ENCODE data around the gene MRPS27. TPM values are rescaled to one million over a fixed set of nuclear protein-coding genes. Genes with fewer than 3 reads are reported as not detected.

Gene MRPS27
- total and polyA plus RNA-seq, 2 of the 13 experiments (the other 11 are each of a cell fraction or from before 2014, with no cell fraction given), result 71.8 to 115 TPM

DNA sequence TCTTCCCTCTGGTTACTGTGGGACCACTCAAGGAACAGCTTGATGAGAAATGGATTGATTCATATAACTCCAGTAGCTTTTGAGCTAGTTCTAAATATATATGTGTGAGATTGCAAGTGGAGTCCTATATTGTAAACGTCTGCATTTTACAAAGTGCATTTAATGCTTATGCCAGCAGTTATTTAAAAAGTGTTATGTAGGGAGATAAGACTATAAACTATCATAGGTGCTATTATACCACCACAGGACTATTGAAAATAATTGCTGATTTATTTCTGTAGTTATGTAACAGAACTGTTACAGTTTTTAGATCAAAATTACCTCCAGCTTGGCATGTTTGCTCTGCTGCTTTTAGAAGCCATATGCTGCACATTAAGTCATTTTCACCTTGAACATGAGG is 36.3 kb upstream of the MRPS27 start:
- intact Hi-C loops (cut with micrococcal nuclease; ENCODE audit: unreplicated experiment), result no loop called here
- no peak overlapping the region for H3K4me2 ChIP-seq (ENCODE audit: low read depth, low read length)
- no peak for TF ChIP-seq NFYC (CRISPR knock-in tag; IDR thresholded peaks at IDR 0.05)
- no peak for TF ChIP-seq PITX1 (CRISPR knock-in tag; IDR thresholded peaks at IDR 0.05)
- peak in 1 of 2 experiments; percentile 66; a peak in 2 of 4 replicates for TF ChIP-seq MAFK (conservative IDR thresholded peaks at IDR 0.05 in 1 of 2, IDR thresholded peaks at IDR 0.05 in 1 of 2; ENCODE audit: low read length in 2 of 2)
- peak; percentile 25; the same call in 1 of the 2 replicates for TF ChIP-seq MAFF (IDR thresholded peaks at IDR 0.05; ENCODE audit: low read depth, low read length)
- no peak for TF ChIP-seq CENPT (CRISPR knock-in tag; IDR thresholded peaks at IDR 0.05; ENCODE audit: low read depth)
- in situ Hi-C loops (cut with HindIII; ENCODE audit: extremely low pct_ligation_motif_present, low pct_unique_long_range_greater_than_20kb), result no loop called here
- H3K27me3 ChIP-seq (ENCODE audit: control insufficient read depth in 1 of 2, insufficient read depth in 2 of 2, low read length in 2 of 2), result no peaks in the 10 kb centered on the region
- 100% methylated on average over 1 of the region's 1 CpG for WGBS (ENCODE audit: low lambda C conversion rate)
- no peak for FAIRE-seq
- BruUV-seq (replicated peaks), result no TSS peak
- H3K9ac ChIP-seq (ENCODE audit: insufficient read depth, low read depth, low read length), result no peak overlapping the region
- POLR2A ChIA-PET, result no interaction called here
- H3K27ac ChIP-seq (ENCODE audit: extremely low read length, insufficient read depth, low read length), result no peak overlapping the region
- H3K4me1 ChIP-seq (ENCODE audit: insufficient read depth, low read length), result no peaks in the 10 kb centered on the region
- CTCF ChIA-PET (ENCODE audit: low intra/inter-chr PET ratio, low total read pairs), result no interaction called here
- no peak for DNase-seq (ENCODE audit: low spot score)
- H4K20me1 ChIP-seq (ENCODE audit: insufficient read depth, low read length), result no peaks in the 10 kb centered on the region
- ATAC-seq, result no peak
- H2AFZ ChIP-seq (ENCODE audit: low read length), result no peak overlapping the region
- no peaks in the 10 kb centered on the region for H3K79me2 ChIP-seq (ENCODE audit: insufficient read depth, low read length)
- peaks cover 5 to 27% of the 10 kb centered on the region in 2 experiments for H3K36me3 ChIP-seq (replicated peaks in 1 of 2; ENCODE audit: control insufficient read depth in 1 of 2, insufficient read depth in 2 of 2, low read length in 2 of 2)
- H3K9me3 ChIP-seq (ENCODE audit: low read length), result no peaks in the 10 kb centered on the region
- no peak overlapping the region for H3K4me3 ChIP-seq (replicated peaks in 1 of 3; ENCODE audit: insufficient read depth in 1 of 3, low read depth in 2 of 3, low read length in 3 of 3)

GRCh38 chr5:72355706-72356299 is 35.8 kb upstream of the MRPS27 start:
- no peak for FAIRE-seq
- no peaks in the 10 kb centered on the region for H3K9me3 ChIP-seq (ENCODE audit: low read length)
- TF ChIP-seq STAG1 (CRISPR knock-in tag; IDR thresholded peaks at IDR 0.05), result peak; percentile 22; the same call in 1 of the 2 replicates
- TF ChIP-seq FOXM1 (CRISPR knock-in tag; IDR thresholded peaks at IDR 0.05), result no peak
- TF ChIP-seq TAF15 (IDR thresholded peaks at IDR 0.05; ENCODE audit: low read depth, low read length, poor library complexity, severe bottlenecking), result no peak
- no peak for TF ChIP-seq GABPA (IDR thresholded peaks at IDR 0.05; ENCODE audit: low read depth, low read length)
- 0 out of 2 replicates have a peak, but pooled peaks have one; percentile 12 for TF ChIP-seq GABPA (CRISPR knock-in tag; IDR thresholded peaks at IDR 0.05; ENCODE audit: low read depth)
- peak; percentile 46 for TF ChIP-seq CTCF (CRISPR knock-in tag; IDR thresholded peaks at IDR 0.05)
- TF ChIP-seq CBX5 (CRISPR knock-in tag; IDR thresholded peaks at IDR 0.05; ENCODE audit: borderline replicate concordance), result no peak
- TF ChIP-seq IRX3 (CRISPR knock-in tag; IDR thresholded peaks at IDR 0.05; ENCODE audit: borderline replicate concordance, low read depth), result no peak
- ChIA-PET CTCF (ENCODE audit: low intra/inter-chr PET ratio, low total read pairs) (no interaction called here), POLR2A (no interaction called here)
- peak; percentile 62 for ATAC-seq
- H3K4me2 ChIP-seq (ENCODE audit: low read depth, low read length), result no peak overlapping the region
- no peak overlapping the region for H3K9ac ChIP-seq (ENCODE audit: insufficient read depth, low read depth, low read length)
- intact Hi-C loops (cut with micrococcal nuclease; ENCODE audit: unreplicated experiment) (no loop called here), in situ Hi-C loops (cut with HindIII; ENCODE audit: extremely low pct_ligation_motif_present, low pct_unique_long_range_greater_than_20kb) (no loop called here)
- H3K36me3 ChIP-seq (replicated peaks in 1 of 2; ENCODE audit: control insufficient read depth in 1 of 2, insufficient read depth in 2 of 2, low read length in 2 of 2), result peaks cover 5 to 24% of the 10 kb centered on the region in 2 experiments
- no peaks in the 10 kb centered on the region for H3K79me2 ChIP-seq (ENCODE audit: insufficient read depth, low read length)
- H3K4me1 ChIP-seq (ENCODE audit: insufficient read depth, low read length), result no peaks in the 10 kb centered on the region
- H4K20me1 ChIP-seq (ENCODE audit: insufficient read depth, low read length), result no peaks in the 10 kb centered on the region
- 96% methylated on average over 5 of the region's 5 CpGs for WGBS (ENCODE audit: low lambda C conversion rate)
- no peak overlapping the region for H2AFZ ChIP-seq (ENCODE audit: low read length)
- H3K4me3 ChIP-seq (replicated peaks in 1 of 3; ENCODE audit: insufficient read depth in 1 of 3, low read depth in 2 of 3, low read length in 3 of 3), result no peak overlapping the region
- DNase-seq (ENCODE audit: low spot score), result no peak
- H3K27me3 ChIP-seq (ENCODE audit: control insufficient read depth in 1 of 2, insufficient read depth in 2 of 2, low read length in 2 of 2), result no peaks in the 10 kb centered on the region
- no peak overlapping the region for H3K27ac ChIP-seq (ENCODE audit: extremely low read length, insufficient read depth, low read length)
- BruUV-seq (replicated peaks), result no TSS peak

Measured in HepG2 (cell line).